ENCODE results near the gene FUBP3. TPM values are rescaled to one million over a fixed set of nuclear protein-coding genes. Genes with fewer than 3 reads are reported as not detected.

The FUBP3 gene
- total RNA-seq, 1 donor = 37.6 TPM

DNA sequence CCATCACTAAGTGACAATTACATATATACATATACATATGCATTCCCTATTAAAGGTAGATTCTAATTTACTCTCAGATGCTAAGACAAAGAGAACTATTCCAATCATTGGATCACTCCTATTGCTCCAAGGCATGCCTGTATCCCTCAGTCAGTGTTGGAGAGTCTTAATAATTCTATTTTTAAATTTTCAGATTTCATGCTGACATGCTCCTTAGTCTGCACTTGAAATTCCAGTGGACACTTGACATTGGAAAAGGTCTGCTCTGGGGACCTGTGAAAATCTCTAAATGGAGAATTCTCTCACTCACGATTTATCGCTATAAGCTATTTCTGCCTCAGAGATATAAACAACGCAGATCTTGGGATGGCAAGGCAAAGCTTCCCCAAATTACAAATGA lies 3.9 kb upstream of the FUBP3 start:
- TF ChIP-seq, protein P1, sequence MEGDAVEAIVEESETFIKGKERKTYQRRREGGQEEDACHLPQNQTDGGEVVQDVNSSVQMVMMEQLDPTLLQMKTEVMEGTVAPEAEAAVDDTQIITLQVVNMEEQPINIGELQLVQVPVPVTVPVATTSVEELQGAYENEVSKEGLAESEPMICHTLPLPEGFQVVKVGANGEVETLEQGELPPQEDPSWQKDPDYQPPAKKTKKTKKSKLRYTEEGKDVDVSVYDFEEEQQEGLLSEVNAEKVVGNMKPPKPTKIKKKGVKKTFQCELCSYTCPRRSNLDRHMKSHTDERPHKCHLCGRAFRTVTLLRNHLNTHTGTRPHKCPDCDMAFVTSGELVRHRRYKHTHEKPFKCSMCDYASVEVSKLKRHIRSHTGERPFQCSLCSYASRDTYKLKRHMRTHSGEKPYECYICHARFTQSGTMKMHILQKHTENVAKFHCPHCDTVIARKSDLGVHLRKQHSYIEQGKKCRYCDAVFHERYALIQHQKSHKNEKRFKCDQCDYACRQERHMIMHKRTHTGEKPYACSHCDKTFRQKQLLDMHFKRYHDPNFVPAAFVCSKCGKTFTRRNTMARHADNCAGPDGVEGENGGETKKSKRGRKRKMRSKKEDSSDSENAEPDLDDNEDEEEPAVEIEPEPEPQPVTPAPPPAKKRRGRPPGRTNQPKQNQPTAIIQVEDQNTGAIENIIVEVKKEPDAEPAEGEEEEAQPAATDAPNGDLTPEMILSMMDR (IDR thresholded peaks at IDR 0.05; ENCODE audit: insufficient read depth, low read length) = no peak
- no peak for DNase-seq (ENCODE audit: low read depth)
- no peak overlapping the region for H3K4me3 ChIP-seq (ENCODE audit: low read depth, low read length)

DNA sequence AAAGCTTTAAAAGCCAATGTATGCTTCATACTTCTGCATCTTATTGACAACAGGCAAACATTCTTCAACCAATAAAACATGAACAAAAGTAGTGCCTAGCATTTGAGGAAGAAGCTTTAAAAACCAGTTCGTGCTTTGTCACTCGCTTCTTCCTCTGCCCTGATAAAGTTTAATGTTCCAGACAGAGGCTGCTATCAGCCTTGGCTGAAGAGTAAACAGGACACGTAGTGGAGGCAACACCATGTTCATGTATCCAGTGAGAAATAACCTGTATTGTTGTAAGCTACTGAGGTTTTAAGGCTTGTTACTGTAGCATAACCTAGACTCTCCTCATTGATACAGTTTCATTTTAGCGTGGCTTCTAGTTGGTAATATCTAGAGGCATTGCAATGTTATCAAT lies 3.2 kb upstream of the FUBP3 start:
- DNase-seq (ENCODE audit: low read depth) = no peak
- TF ChIP-seq, protein P1 (IDR thresholded peaks at IDR 0.05; ENCODE audit: insufficient read depth, low read length) = no peak
- no peak overlapping the region for H3K4me3 ChIP-seq (ENCODE audit: low read depth, low read length)

- TF ChIP-seq, protein P1 (IDR thresholded peaks at IDR 0.05; ENCODE audit: insufficient read depth, low read length) = no peak
- DNase-seq (ENCODE audit: low read depth) = no peak
Measured at GRCh38 chr9:130579738-130580463, 524 bp downstream of the FUBP3 start.

GRCh38 chr9:130581766-130582165 lies 2.4 kb downstream of the FUBP3 start:
- TF ChIP-seq, protein P1 (IDR thresholded peaks at IDR 0.05; ENCODE audit: insufficient read depth, low read length) = no peak
- DNase-seq (ENCODE audit: low read depth) = no peak
- H3K4me3 ChIP-seq (ENCODE audit: low read depth, low read length) = no peak overlapping the region

More at GRCh38 chr9:130579738-130580463, 524 bp downstream of the FUBP3 start:
- peak overlapping the region; percentile 94 for H3K4me3 ChIP-seq (ENCODE audit: low read depth, low read length)

- no peak overlapping the region for H3K4me3 ChIP-seq (ENCODE audit: low read depth, low read length)
- TF ChIP-seq, protein P1 (IDR thresholded peaks at IDR 0.05; ENCODE audit: insufficient read depth, low read length) = no peak
- DNase-seq (ENCODE audit: low read depth) = no peak
Measured at GRCh38 chr9:130583271-130583670, 3.9 kb downstream of the FUBP3 start.

DNA sequence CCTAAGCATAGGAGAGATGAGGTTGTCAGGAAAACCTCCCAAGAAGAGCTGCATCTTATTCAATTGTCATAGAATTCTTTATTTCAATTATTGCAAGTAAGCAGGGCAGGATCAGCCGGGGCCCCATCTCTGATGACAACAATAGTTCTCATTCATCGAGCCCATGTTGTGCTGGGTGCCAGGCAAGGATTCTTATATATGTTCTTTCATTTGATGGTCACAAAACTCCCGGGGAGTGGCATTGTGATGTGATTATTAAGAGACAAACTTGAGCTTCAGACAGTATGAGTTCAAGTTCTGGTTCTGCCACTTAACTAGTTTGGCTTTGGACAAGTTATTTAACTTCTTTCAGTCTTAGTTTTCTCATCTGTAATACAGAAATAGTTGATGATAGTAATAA lies 8.5 kb downstream of the FUBP3 start:
- TF ChIP-seq, protein P1 (IDR thresholded peaks at IDR 0.05; ENCODE audit: insufficient read depth, low read length) = no peak
- no peak overlapping the region for H3K4me3 ChIP-seq (ENCODE audit: low read depth, low read length)
- no peak for DNase-seq (ENCODE audit: low read depth)

- no peak for DNase-seq (ENCODE audit: low read depth)
- TF ChIP-seq, protein P1 (IDR thresholded peaks at IDR 0.05; ENCODE audit: insufficient read depth, low read length) = no peak
- no peak overlapping the region for H3K4me3 ChIP-seq (ENCODE audit: low read depth, low read length)
Measured at GRCh38 chr9:130588416-130588815, 9.0 kb downstream of the FUBP3 start.
